Activated B cell treated with CpG ODN at 0.5 μM for 24 hours (primary cell): ENCODE measurements around the gene RARRES1. TPM values are rescaled to one million over a fixed set of nuclear protein-coding genes. Genes with fewer than 3 reads are reported as not detected.
A peak's percentile ranks its signal among the peaks of the same experiment; 100 is the strongest.

Source experiments
- ATAC-seq: fragments of 200-7000 bp; cut with Tn5 transposase; one replicate; pipeline ENCODE4 v1.10.0; 2021; ENCODE audit warnings: low read depth, mild to moderate bottlenecking, moderate library complexity
- CTCF ChIA-PET: fragments of 350-600 bp; sonication (Branson Sonifier 250); formaldehyde crosslinking; loops from one replicate; lab custom pipeline; 2021; ENCODE audit warnings: antibody characterized with exemption; lab: Charles Lee
- POLR2A ChIA-PET: fragments of 350-600 bp; sonication (Branson Sonifier 250); formaldehyde crosslinking; loops from one replicate; lab custom pipeline; 2021; ENCODE audit warnings: antibody characterized with exemption; lab: Charles Lee
- DNase-seq: peaks from one replicate; pipeline ENCODE4 v3.0.0; 2022
- H3K27ac Mint-ChIP-seq: one replicate; pipeline ENCODE4 v1.8.0; 2020; ENCODE audit warnings: mixed read lengths
- H3K27me3 Mint-ChIP-seq: one replicate; pipeline ENCODE4 v1.8.0; 2021; ENCODE audit warnings: mixed read lengths
- H3K36me3 Mint-ChIP-seq: one replicate; pipeline ENCODE4 v1.8.0; 2021; ENCODE audit warnings: low read depth, mixed read lengths
- H3K4me1 Mint-ChIP-seq: one replicate; pipeline ENCODE4 v1.8.0; 2021; ENCODE audit warnings: mixed read lengths
- H3K4me3 Mint-ChIP-seq: one replicate; pipeline ENCODE4 v1.8.0; 2020; ENCODE audit warnings: mild to moderate bottlenecking, mixed read lengths
- H3K9me3 Mint-ChIP-seq: one replicate; pipeline ENCODE4 v1.8.0; 2020; ENCODE audit warnings: mixed read lengths
- intact Hi-C: fragments of 100-400 bp; cut with micrococcal nuclease; formaldehyde crosslinking; loops from one replicate; pipeline ENCODE4 v1.15.1; 2024
- total RNA-seq: library from RNA; stranded (reverse); gene quantifications from 2 replicates; pipeline ENCODE4 v1.2.3, GENCODE V29; 2022
- TF ChIP-seq, protein P1 (sequence below): fragments of 200-600 bp; IDR thresholded peaks from one replicate; pipeline ENCODE4 v1.8.0; 2022; ENCODE audit warnings: antibody characterized with exemption, mild to moderate bottlenecking

The RARRES1 gene
- total RNA-seq, 1 donor from 2014 or later, result not detected

DNA sequence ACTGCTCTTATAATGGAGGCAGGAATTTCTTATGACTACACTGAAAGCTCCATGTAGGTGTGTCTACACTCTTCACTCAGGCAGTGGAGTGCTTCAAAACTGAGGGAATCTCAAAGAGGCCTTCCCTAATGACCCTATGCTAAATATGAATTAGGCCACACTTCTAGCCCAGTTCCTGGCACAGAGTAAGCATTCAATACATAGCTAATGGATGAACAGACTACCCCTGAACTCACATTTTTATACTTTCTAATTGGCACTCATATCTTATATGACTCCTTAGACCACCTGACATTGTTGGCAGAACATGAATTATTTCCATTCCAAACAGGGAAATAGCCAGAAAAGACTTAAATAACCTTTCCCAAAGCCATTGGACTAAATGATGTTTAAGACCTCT, 3.4 kb downstream of the RARRES1 start:
- TF ChIP-seq, protein P1, sequence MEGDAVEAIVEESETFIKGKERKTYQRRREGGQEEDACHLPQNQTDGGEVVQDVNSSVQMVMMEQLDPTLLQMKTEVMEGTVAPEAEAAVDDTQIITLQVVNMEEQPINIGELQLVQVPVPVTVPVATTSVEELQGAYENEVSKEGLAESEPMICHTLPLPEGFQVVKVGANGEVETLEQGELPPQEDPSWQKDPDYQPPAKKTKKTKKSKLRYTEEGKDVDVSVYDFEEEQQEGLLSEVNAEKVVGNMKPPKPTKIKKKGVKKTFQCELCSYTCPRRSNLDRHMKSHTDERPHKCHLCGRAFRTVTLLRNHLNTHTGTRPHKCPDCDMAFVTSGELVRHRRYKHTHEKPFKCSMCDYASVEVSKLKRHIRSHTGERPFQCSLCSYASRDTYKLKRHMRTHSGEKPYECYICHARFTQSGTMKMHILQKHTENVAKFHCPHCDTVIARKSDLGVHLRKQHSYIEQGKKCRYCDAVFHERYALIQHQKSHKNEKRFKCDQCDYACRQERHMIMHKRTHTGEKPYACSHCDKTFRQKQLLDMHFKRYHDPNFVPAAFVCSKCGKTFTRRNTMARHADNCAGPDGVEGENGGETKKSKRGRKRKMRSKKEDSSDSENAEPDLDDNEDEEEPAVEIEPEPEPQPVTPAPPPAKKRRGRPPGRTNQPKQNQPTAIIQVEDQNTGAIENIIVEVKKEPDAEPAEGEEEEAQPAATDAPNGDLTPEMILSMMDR, result no peak
- POLR2A ChIA-PET, result interaction anchor here (0.7 kb wide), 1 partner anchor 1067 kb away, joined by 7 read pairs; no protein-coding TSS in a partner anchor
- ATAC-seq, result no peak
- Mint-ChIP-seq H3K4me1 (peaks cover 19% of the 10 kb centered on the region), H3K4me3 (no peak overlapping the region), H3K27me3 (no peaks in the 10 kb centered on the region), H3K36me3 (no peaks in the 10 kb centered on the region), H3K9me3 (no peaks in the 10 kb centered on the region), H3K27ac (no peak overlapping the region)
- intact Hi-C loops, result loop anchor here (5.0 kb wide), 1 partner anchor 87 kb away; the partner anchor contains the start of gene GFM1
- no peak for DNase-seq
- CTCF ChIA-PET, result interaction anchor here (4.7 kb wide), 1 partner anchor 62 kb away, joined by 98 read pairs; no protein-coding TSS in a partner anchor

DNA sequence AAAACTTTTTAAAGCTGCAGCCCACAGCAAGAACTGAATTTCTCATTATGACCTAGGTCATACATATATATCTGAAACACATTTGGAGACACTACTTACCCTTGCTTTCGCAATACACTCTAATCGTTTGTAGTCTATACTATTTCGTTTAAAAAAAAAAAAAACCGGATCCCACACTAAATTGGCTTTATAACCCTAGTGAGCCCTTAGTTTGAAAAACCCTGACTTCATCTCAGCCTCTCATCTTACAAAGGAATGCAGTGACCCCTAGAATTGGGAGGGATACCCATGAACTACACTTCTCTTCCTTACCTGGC, 4.2 kb downstream of the RARRES1 start:
- ATAC-seq (no peak), DNase-seq (no peak)
- Mint-ChIP-seq H3K27me3 (no peaks in the 10 kb centered on the region), H3K27ac (no peak overlapping the region), H3K4me1 (peaks cover 25% of the 10 kb centered on the region), H3K4me3 (no peak overlapping the region), H3K36me3 (no peaks in the 10 kb centered on the region), H3K9me3 (no peaks in the 10 kb centered on the region)
- TF ChIP-seq, protein P1, result no peak
- CTCF ChIA-PET, result interaction anchor here (0.7 to 4.7 kb wide), 14 partner anchors 9 to 75 kb away, joined by 3 to 98 read pairs (median 4); partner anchors contain the start of gene MFSD1
- intact Hi-C loops, result loop anchor here (5.0 kb wide), 1 partner anchor 86 kb away; the partner anchor contains the start of gene GFM1
- POLR2A ChIA-PET, result interaction anchor here (1.2 kb wide), 1 partner anchor 74 kb away, joined by 3 read pairs; the partner anchor contains the start of gene MFSD1

DNA sequence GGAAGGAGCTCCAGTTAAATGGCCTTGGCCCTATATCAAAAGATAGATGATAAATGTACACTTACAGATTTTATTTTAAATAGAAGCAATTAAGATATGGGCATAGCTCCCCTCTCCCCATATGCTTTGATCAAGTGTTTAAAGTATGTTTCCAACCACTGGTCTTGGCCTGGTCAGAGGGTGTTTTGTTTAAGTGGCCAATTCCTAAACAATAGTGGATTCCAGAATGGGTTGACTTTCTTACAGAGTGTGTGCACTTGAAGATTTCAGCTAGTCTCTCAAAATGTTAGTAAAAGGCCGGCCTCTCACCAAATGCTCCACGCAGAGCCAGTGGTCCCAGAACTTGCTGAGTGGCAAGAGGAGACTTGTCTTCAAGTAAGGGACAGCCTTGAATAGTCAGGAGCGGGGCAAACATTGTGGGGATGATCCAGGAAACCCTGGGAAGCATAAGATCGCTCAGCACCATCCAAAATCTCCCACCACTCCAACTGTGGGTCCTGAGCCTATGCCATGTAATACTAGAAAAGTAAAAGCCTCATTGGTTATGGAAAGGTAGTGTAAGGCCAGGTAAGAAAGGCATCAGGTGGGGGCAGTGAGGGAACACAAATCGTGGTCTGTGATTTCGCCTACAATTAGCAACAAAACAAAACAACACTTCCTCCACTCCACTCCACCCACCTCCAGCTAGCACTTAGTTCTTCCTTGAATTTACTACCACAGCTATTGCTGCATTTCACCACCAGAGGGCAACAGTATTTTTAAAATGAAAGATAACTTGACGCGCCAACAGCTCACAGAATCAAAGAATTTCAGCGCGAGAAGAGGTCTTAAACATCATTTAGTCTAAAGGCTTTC, 4.8 kb downstream of the RARRES1 start:
- no peak overlapping the region for H3K27ac Mint-ChIP-seq
- DNase-seq, result no peak
- H3K4me1 Mint-ChIP-seq, result peaks cover 28% of the 10 kb centered on the region
- no peaks in the 10 kb centered on the region for H3K27me3 Mint-ChIP-seq
- peak; percentile 62 for ATAC-seq
- no peaks in the 10 kb centered on the region for H3K36me3 Mint-ChIP-seq
- ChIA-PET CTCF (interaction anchor here (0.7 to 4.7 kb wide), 17 partner anchors 9 to 76 kb away, joined by 3 to 98 read pairs (median 3); partner anchors contain the start of gene MFSD1), POLR2A (interaction anchor here (1.2 kb wide), 1 partner anchor 74 kb away, joined by 3 read pairs; the partner anchor contains the start of gene MFSD1)
- H3K9me3 Mint-ChIP-seq, result no peaks in the 10 kb centered on the region
- no peak overlapping the region for H3K4me3 Mint-ChIP-seq
- intact Hi-C loops, result loop anchor here (1.0 to 5.0 kb wide), 4 partner anchors 19 to 533 kb away; partner anchors contain the start of gene GFM1
- TF ChIP-seq, protein P1, result peak; percentile 17

DNA sequence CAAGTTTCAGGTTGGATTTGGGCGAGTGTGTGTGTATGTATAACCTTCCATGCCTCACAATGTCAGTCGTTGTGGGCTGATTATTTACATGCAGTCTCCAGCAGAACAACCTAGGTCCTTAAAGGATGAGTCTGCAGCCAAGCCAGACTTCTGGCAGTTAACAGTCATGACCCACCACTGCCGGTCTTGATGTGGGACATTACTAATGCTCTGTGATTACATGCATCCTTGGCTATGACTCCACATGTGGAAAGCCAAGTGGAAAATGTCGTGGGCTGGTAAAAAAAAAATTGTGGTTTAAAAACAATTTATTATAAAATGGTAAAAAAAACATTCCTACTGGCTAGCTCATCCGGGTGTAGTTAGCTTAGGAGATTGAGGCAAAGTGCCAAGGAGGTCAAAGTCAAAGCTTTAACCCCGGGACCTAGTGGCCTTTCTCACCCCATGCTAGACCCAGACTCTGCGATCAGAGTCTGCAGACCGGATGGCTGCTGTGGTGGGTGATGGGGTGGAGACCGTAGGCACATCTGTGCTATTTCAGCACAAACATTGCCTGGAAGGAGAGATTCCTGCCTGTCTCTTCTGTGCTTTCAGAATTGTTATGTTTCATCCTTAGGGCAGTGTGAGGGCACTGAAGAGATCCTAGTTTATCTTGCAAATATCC, 6.8 kb downstream of the RARRES1 start:
- ChIA-PET CTCF (interaction anchor here (2.4 to 4.7 kb wide), 2 partner anchors 65 to 70 kb away, joined by 14 to 98 read pairs; no protein-coding TSS in a partner anchor), POLR2A (no interaction called here)
- H3K4me1 Mint-ChIP-seq, result peaks cover 23% of the 10 kb centered on the region
- no peak overlapping the region for H3K4me3 Mint-ChIP-seq
- peaks cover 4% of the 10 kb centered on the region for H3K36me3 Mint-ChIP-seq
- intact Hi-C loops, result loop anchor here (2.0 to 5.0 kb wide), 2 partner anchors 83 to 535 kb away; partner anchors contain the start of gene GFM1
- DNase-seq, result no peak
- no peak overlapping the region for H3K27ac Mint-ChIP-seq
- no peaks in the 10 kb centered on the region for H3K27me3 Mint-ChIP-seq
- TF ChIP-seq, protein P1, result no peak
- H3K9me3 Mint-ChIP-seq, result no peaks in the 10 kb centered on the region
- ATAC-seq, result no peak
